Tibial nerve (tissue), 4 donors: Measurements from ENCODE around the gene SGTB. TPM values are rescaled to one million over a fixed set of nuclear protein-coding genes. Genes with fewer than 3 reads are reported as not detected.

ENCODE experiments used
- DNase-seq, 2 donors: peaks; one replicate each; pipeline ENCODE4 v3.0.0-alpha.2; 2019; ENCODE audit warnings: low spot score in 2 of 2
- H3K27ac ChIP-seq, 4 donors: fragments of 200-600 bp; sonication (generic) in 3 of 4; one replicate each; pipeline ENCODE4 v1.5.1; 2017 to 2019; ENCODE audit warnings: mild to moderate bottlenecking in 1 of 4
- H3K27me3 ChIP-seq, 2 donors: fragments of 200-600 bp; sonication (generic) in 1 of 2; one replicate each; pipeline versions ENCODE4 v1.5.1 to v1.6.0; 2017 to 2019
- H3K36me3 ChIP-seq, 3 donors: fragments of 200-600 bp; sonication (generic); one replicate each; pipeline ENCODE4 v1.5.1; 2018 to 2019
- H3K4me1 ChIP-seq, 4 donors: fragments of 200-600 bp; sonication (generic) in 3 of 4; one replicate each; pipeline ENCODE4 v1.5.1; 2017 to 2019
- H3K4me3 ChIP-seq, 4 donors: fragments of 200-600 bp; sonication (generic) in 3 of 4; one replicate each; pipeline ENCODE4 v1.5.1; 2017 to 2019; ENCODE audit warnings: mild to moderate bottlenecking in 1 of 4, moderate library complexity in 1 of 4
- H3K9me3 ChIP-seq, 4 donors: fragments of 200-600 bp; sonication (generic) in 3 of 4; one replicate each; pipeline ENCODE4 v1.5.1; 2017 to 2019
- CTCF ChIP-seq, 5 experiments: fragments of 200-600 bp in 3 of 5; fragments of 450-650 bp in 2 of 5; sonication (generic) in 3 of 5; IDR thresholded peaks; one replicate each; pipeline ENCODE4 v1.5.1; 2016 to 2019; ENCODE audit warnings: antibody characterized with exemption in 5 of 5, mild to moderate bottlenecking in 3 of 5, moderate library complexity in 2 of 5
- EP300 ChIP-seq, 2 donors: sonication (generic); formaldehyde crosslinking; IDR thresholded peaks; one replicate each; pipeline ENCODE4 v1.6.1; 2017; ENCODE audit warnings: antibody characterized with exemption in 2 of 2, mild to moderate bottlenecking in 1 of 2
- POLR2A ChIP-seq, 2 donors: fragments of 450-650 bp; IDR thresholded peaks; one replicate each; pipeline ENCODE4 v1.6.1; 2017; ENCODE audit warnings: antibody characterized with exemption in 2 of 2, mild to moderate bottlenecking in 2 of 2, moderate library complexity in 2 of 2
- WGBS, 2 donors: methylation state at CpG; one replicate each; pipeline ENCODE4 v1.1.5; 2018; 5-methylcytosine and 5-hydroxymethylcytosine counted together
- total RNA-seq, 4 donors: library from RNA; depleted of rRNA; stranded (reverse); fragments of >200 nt; gene quantifications; one replicate each; pipeline ENCODE4 v1.1.0, GENCODE V29; 2016

The SGTB gene
- total RNA-seq, 4 donors from 2014 or later = 10.8 to 13.0 (median 11.2) TPM

- Histone ChIP-seq H3K4me1 (no peaks in the 10 kb centered on the region), H3K9me3 (no peaks in the 10 kb centered on the region), H3K27ac (no peak overlapping the region), H3K27me3 (no peaks in the 10 kb centered on the region), H3K4me3 (no peak overlapping the region), H3K36me3 (peaks cover 0 to 73% (median 8%) of the 10 kb centered on the region in 3 donors)
- WGBS, 2 donors = 89 to 93% methylated on average over 4 of the region's 4 CpGs
- TF ChIP-seq CTCF (IDR thresholded peaks at IDR 0.05) (no peak), EP300 (IDR thresholded peaks at IDR 0.05) (no peak), POLR2A (IDR thresholded peaks at IDR 0.05) (no peak)
- no peak for DNase-seq
Measured at GRCh38 chr5:65708145-65708544, 13.8 kb downstream of the SGTB start.

- 93 to 95% methylated on average over 4 of the region's 4 CpGs for WGBS, 2 donors
- TF ChIP-seq CTCF (IDR thresholded peaks at IDR 0.05) = no peak
- TF ChIP-seq POLR2A (IDR thresholded peaks at IDR 0.05) = no peak
- no peak for TF ChIP-seq EP300 (IDR thresholded peaks at IDR 0.05)
Measured at GRCh38 chr5:65707663-65708062, 14.2 kb downstream of the SGTB start.

GRCh38 chr5:65704621-65705239 lies 17.2 kb downstream of the SGTB start:
- Histone ChIP-seq H3K36me3 (peaks cover 0 to 81% (median 4%) of the 10 kb centered on the region in 3 donors), H3K4me3 (no peak overlapping the region), H3K4me1 (no peaks in the 10 kb centered on the region), H3K27ac (no peak overlapping the region), H3K9me3 (no peaks in the 10 kb centered on the region), H3K27me3 (no peaks in the 10 kb centered on the region)
- TF ChIP-seq EP300 (IDR thresholded peaks at IDR 0.05) (no peak), POLR2A (IDR thresholded peaks at IDR 0.05) (no peak), CTCF (IDR thresholded peaks at IDR 0.05) (no peak)
- 70 to 75% methylated on average over 2 of the region's 2 CpGs for WGBS, 2 donors
- no peak for DNase-seq

More at GRCh38 chr5:65707663-65708062, 14.2 kb downstream of the SGTB start:
- no peak for DNase-seq
- Histone ChIP-seq H3K4me3 (no peak overlapping the region), H3K9me3 (no peaks in the 10 kb centered on the region), H3K4me1 (no peaks in the 10 kb centered on the region), H3K27me3 (no peaks in the 10 kb centered on the region), H3K36me3 (peaks cover 0 to 75% (median 8%) of the 10 kb centered on the region in 3 donors), H3K27ac (no peak overlapping the region)

GRCh38 chr5:65702036-65702435 lies 19.9 kb downstream of the SGTB start:
- no peak for TF ChIP-seq POLR2A (IDR thresholded peaks at IDR 0.05)
- TF ChIP-seq EP300 (IDR thresholded peaks at IDR 0.05) = no peak
- TF ChIP-seq CTCF (IDR thresholded peaks at IDR 0.05) = no peak
- 94 to 96% methylated on average over 3 of the region's 3 CpGs for WGBS, 2 donors
- H3K27me3 ChIP-seq = no peaks in the 10 kb centered on the region

GRCh38 chr5:65699338-65699737 lies 22.6 kb downstream of the SGTB start:
- whole genome bisulfite sequencing, 2 donors = 90 to 94% methylated on average over 4 of the region's 4 CpGs

More at GRCh38 chr5:65702036-65702435, 19.9 kb downstream of the SGTB start:
- Histone ChIP-seq H3K36me3 (peaks cover 0 to 71% (median 4%) of the 10 kb centered on the region in 3 donors), H3K4me3 (no peak overlapping the region), H3K9me3 (no peaks in the 10 kb centered on the region), H3K27ac (no peak overlapping the region), H3K4me1 (peaks cover 0 to 1% (median 0%) of the 10 kb centered on the region in 4 donors)
- DNase-seq = no peak

More at GRCh38 chr5:65699338-65699737, 22.6 kb downstream of the SGTB start:
- Histone ChIP-seq H3K4me1 (peaks cover 0 to 3% (median 0%) of the 10 kb centered on the region in 4 donors), H3K27ac (no peak overlapping the region), H3K27me3 (no peaks in the 10 kb centered on the region), H3K36me3 (peaks cover 0 to 66% (median 4%) of the 10 kb centered on the region in 3 donors), H3K4me3 (no peak overlapping the region), H3K9me3 (no peaks in the 10 kb centered on the region)
- DNase-seq = no peak
- no peak for TF ChIP-seq CTCF (IDR thresholded peaks at IDR 0.05)
- TF ChIP-seq EP300 (IDR thresholded peaks at IDR 0.05) = no peak
- TF ChIP-seq POLR2A (IDR thresholded peaks at IDR 0.05) = no peak
